Calu3 (cell line): ENCODE measurements around the gene IL17REL. TPM values are rescaled to one million over a fixed set of nuclear protein-coding genes. Genes with fewer than 3 reads are reported as not detected.

ENCODE experiments used
- BruUV-seq: library from RNA; stranded (reverse); fragments of 400-500 nt; replicated peaks from 2 replicates; lab custom pipeline; 2021; lab: Mats Ljungman, UMichigan
- CTCF ChIA-PET: fragments of 300-600 bp; sonication (Branson Sonifier 250); formaldehyde crosslinking; loops from one replicate; lab custom pipeline; 2022; ENCODE audit warnings: antibody characterized with exemption; lab: Charles Lee
- DNase-seq: peaks from one replicate; pipeline ENCODE4 v3.0.0; 2022
- H3K27ac Mint-ChIP-seq: one replicate; pipeline ENCODE4 v1.8.0; 2022; ENCODE audit warnings: mixed read lengths; ENCODE audit not compliant: unreplicated experiment
- H3K27me3 Mint-ChIP-seq: one replicate; pipeline ENCODE4 v1.8.0; 2022; ENCODE audit warnings: mixed read lengths; ENCODE audit not compliant: unreplicated experiment
- H3K36me3 Mint-ChIP-seq: one replicate; pipeline ENCODE4 v1.8.0; 2022; ENCODE audit warnings: mild to moderate bottlenecking, moderate library complexity, mixed read lengths; ENCODE audit not compliant: insufficient read depth, unreplicated experiment
- H3K4me1 Mint-ChIP-seq: one replicate; pipeline ENCODE4 v1.8.0; 2022; ENCODE audit warnings: mild to moderate bottlenecking, low read depth, mixed read lengths; ENCODE audit not compliant: unreplicated experiment
- H3K4me3 Mint-ChIP-seq: one replicate; pipeline ENCODE4 v1.8.0; 2022; ENCODE audit warnings: mild to moderate bottlenecking, low read depth, moderate library complexity, mixed read lengths; ENCODE audit not compliant: unreplicated experiment
- H3K9me3 Mint-ChIP-seq: one replicate; pipeline ENCODE4 v1.8.0; 2022; ENCODE audit warnings: low read depth, mixed read lengths; ENCODE audit not compliant: unreplicated experiment
- intact Hi-C: fragments of 100-400 bp; cut with micrococcal nuclease; formaldehyde crosslinking; loops from one replicate; pipeline ENCODE4 v1.10.0; 2022; ENCODE audit not compliant: unreplicated experiment
- total RNA-seq: library from RNA; stranded (reverse); gene quantifications from 2 replicates; pipeline ENCODE4 v1.2.3, GENCODE V29; 2022
- TF ChIP-seq, protein P1 (sequence below): fragments of 200-600 bp; IDR thresholded peaks from one replicate; pipeline ENCODE4 v1.8.0; 2022; ENCODE audit warnings: antibody characterized with exemption; ENCODE audit not compliant: unreplicated experiment

The IL17REL gene
- total RNA-seq, 1 experiment from 2014 or later, result not detected

- peak overlapping the region; percentile 58 for H3K4me3 Mint-ChIP-seq
- DNase-seq, result peak; percentile 47
Measured at GRCh38 chr22:49951678-49951985, 60.9 kb downstream of the IL17REL start.

GRCh38 chr22:49951000-49951677 is 61.4 kb downstream of the IL17REL start:
- peak; percentile 98 for DNase-seq
- TF ChIP-seq, protein P1, sequence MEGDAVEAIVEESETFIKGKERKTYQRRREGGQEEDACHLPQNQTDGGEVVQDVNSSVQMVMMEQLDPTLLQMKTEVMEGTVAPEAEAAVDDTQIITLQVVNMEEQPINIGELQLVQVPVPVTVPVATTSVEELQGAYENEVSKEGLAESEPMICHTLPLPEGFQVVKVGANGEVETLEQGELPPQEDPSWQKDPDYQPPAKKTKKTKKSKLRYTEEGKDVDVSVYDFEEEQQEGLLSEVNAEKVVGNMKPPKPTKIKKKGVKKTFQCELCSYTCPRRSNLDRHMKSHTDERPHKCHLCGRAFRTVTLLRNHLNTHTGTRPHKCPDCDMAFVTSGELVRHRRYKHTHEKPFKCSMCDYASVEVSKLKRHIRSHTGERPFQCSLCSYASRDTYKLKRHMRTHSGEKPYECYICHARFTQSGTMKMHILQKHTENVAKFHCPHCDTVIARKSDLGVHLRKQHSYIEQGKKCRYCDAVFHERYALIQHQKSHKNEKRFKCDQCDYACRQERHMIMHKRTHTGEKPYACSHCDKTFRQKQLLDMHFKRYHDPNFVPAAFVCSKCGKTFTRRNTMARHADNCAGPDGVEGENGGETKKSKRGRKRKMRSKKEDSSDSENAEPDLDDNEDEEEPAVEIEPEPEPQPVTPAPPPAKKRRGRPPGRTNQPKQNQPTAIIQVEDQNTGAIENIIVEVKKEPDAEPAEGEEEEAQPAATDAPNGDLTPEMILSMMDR, result no peak
- Mint-ChIP-seq H3K4me1 (peaks cover 9% of the 10 kb centered on the region), H3K27ac (peak overlapping the region; percentile 93), H3K36me3 (peaks cover 59% of the 10 kb centered on the region), H3K9me3 (no peaks in the 10 kb centered on the region), H3K4me3 (peak overlapping the region; percentile 58), H3K27me3 (no peaks in the 10 kb centered on the region)
- CTCF ChIA-PET, result interaction anchor here (0.6 to 3.7 kb wide), 9 partner anchors 11 to 79 kb away, joined by 3 to 30 read pairs (median 4); no protein-coding TSS in a partner anchor
- no TSS peak for BruUV-seq
- intact Hi-C loops, result no loop called here

More at GRCh38 chr22:49951678-49951985, 60.9 kb downstream of the IL17REL start:
- CTCF ChIA-PET, result interaction anchor here (0.6 to 3.7 kb wide), 9 partner anchors 10 to 78 kb away, joined by 3 to 30 read pairs (median 4); no protein-coding TSS in a partner anchor
- Mint-ChIP-seq H3K36me3 (peaks cover 62% of the 10 kb centered on the region), H3K4me1 (peaks cover 9% of the 10 kb centered on the region), H3K27ac (peak overlapping the region; percentile 93), H3K9me3 (no peaks in the 10 kb centered on the region), H3K27me3 (no peaks in the 10 kb centered on the region)
- intact Hi-C loops, result no loop called here
- BruUV-seq, result TSS peak; percentile 91
- TF ChIP-seq, protein P1, result no peak

GRCh38 chr22:49950396-49950994 is 62.1 kb downstream of the IL17REL start:
- Mint-ChIP-seq H3K4me1 (peaks cover 13% of the 10 kb centered on the region), H3K27me3 (no peaks in the 10 kb centered on the region), H3K27ac (peak overlapping the region; percentile 93), H3K36me3 (peaks cover 62% of the 10 kb centered on the region), H3K9me3 (no peaks in the 10 kb centered on the region), H3K4me3 (peak overlapping the region; percentile 58)
- peak; percentile 40 for DNase-seq
- no TSS peak for BruUV-seq
- CTCF ChIA-PET, result interaction anchor here (0.7 to 3.7 kb wide), 7 partner anchors 12 to 80 kb away, joined by 3 to 30 read pairs (median 5); no protein-coding TSS in a partner anchor
- TF ChIP-seq, protein P1, result no peak
- intact Hi-C loops, result no loop called here

DNA sequence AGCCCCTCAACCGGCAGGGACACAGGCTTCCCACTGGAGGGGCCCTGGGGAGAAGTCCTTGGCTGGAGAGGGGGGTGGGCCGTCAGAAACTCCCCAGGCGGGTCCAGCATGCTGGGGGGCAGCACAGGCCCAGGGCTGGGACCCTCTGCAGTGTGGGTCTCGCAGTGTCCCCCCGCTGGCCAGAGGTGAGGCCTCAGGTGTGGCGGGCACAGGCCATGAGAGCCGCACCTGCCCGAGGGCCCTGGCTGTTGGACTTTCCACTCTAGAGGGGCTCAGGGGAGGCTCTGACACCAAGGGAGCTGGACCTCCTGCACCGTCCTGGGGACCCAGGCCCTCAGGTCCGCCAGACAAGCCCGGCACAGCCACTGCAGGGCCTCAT is 62.7 kb downstream of the IL17REL start:
- no peak for DNase-seq
- TF ChIP-seq, protein P1, result no peak
- peaks cover 17% of the 10 kb centered on the region for H3K4me1 Mint-ChIP-seq
- intact Hi-C loops, result loop anchor here (2.0 kb wide), 1 partner anchor 13 kb away; no protein-coding TSS in a partner anchor
- CTCF ChIA-PET, result interaction anchor here (0.7 to 3.7 kb wide), 3 partner anchors 14 to 19 kb away, joined by 3 to 30 read pairs (median 6); no protein-coding TSS in a partner anchor
- no TSS peak for BruUV-seq
- H3K9me3 Mint-ChIP-seq, result no peaks in the 10 kb centered on the region
- peaks cover 65% of the 10 kb centered on the region for H3K36me3 Mint-ChIP-seq
- peak overlapping the region; percentile 93 for H3K27ac Mint-ChIP-seq
- H3K27me3 Mint-ChIP-seq, result no peaks in the 10 kb centered on the region
- H3K4me3 Mint-ChIP-seq, result peak overlapping the region; percentile 76
